ENCODE measurements around the gene HNF4A. TPM values are rescaled to one million over a fixed set of nuclear protein-coding genes. Genes with fewer than 3 reads are reported as not detected.

Gene HNF4A
- total RNA-seq, 6 experiments from 2014 or later: 101 to 255 (median 157) TPM

- H3K4me1 ChIP-seq: peaks cover 0 to 65% (median 26%) of the 10 kb centered on the region in 4 donors
Observed at GRCh38 chr20:44392088-44392775, 36.7 kb downstream of the HNF4A start.

GRCh38 chr20:44392776-44393607 is 37.5 kb downstream of the HNF4A start:
- Histone ChIP-seq H3K9me3 (no peaks in the 10 kb centered on the region), H3K27me3 (no peaks in the 10 kb centered on the region), H3K4me1 (peaks cover 0 to 58% (median 25%) of the 10 kb centered on the region in 4 donors), H3K27ac (peak overlapping the region; percentile 77 to 97 (median 94)), H3K4me3 (peak overlapping the region; percentile 14 to 72 (median 72)), H3K36me3 (peaks cover 0 to 24% (median 4%) of the 10 kb centered on the region in 4 donors)
- WGBS (ENCODE audit: insufficient coverage, low coverage, low lambda C conversion rate, missing lambda C conversion rate): 8% methylated on average over 2 of the region's 5 CpGs
- peak; percentile 74 to 91 (median 89) for DNase-seq
- ATAC-seq: peak; percentile 51 to 68 (median 66)
- intact Hi-C loops (cut with DNase I): loop anchor here in 1 of 2 donors (5.0 kb wide), 1 partner anchor 69 kb away; no protein-coding TSS in a partner anchor
- TF ChIP-seq CTCF (IDR thresholded peaks at IDR 0.05) (no peak), POLR2A (IDR thresholded peaks at IDR 0.05) (peak; percentile 54)

More at GRCh38 chr20:44392088-44392775, 36.7 kb downstream of the HNF4A start:
- DNase-seq (no peak), ATAC-seq (no peak)
- H3K9me3 ChIP-seq: no peaks in the 10 kb centered on the region
- intact Hi-C loops (cut with DNase I): loop anchor here in 1 of 2 donors (5.0 kb wide), 1 partner anchor 70 kb away; no protein-coding TSS in a partner anchor
- 76% methylated on average over 8 of the region's 8 CpGs for WGBS (ENCODE audit: insufficient coverage, low coverage, low lambda C conversion rate, missing lambda C conversion rate)
- no peaks in the 10 kb centered on the region for H3K27me3 ChIP-seq
- peaks cover 0 to 24% (median 4%) of the 10 kb centered on the region in 4 donors for H3K36me3 ChIP-seq
- H3K27ac ChIP-seq: peak overlapping the region; percentile 77 to 97 (median 94)
- peak overlapping the region in 2 of 3 donors; percentile 72 for H3K4me3 ChIP-seq
- TF ChIP-seq CTCF (IDR thresholded peaks at IDR 0.05) (no peak), POLR2A (IDR thresholded peaks at IDR 0.05) (no peak)

- peak overlapping the region; percentile 16 to 72 (median 72) for H3K4me3 ChIP-seq
- peak; percentile 18 to 32 (median 28) for ATAC-seq
- no peaks in the 10 kb centered on the region for H3K9me3 ChIP-seq
- no peaks in the 10 kb centered on the region for H3K27me3 ChIP-seq
- peak overlapping the region; percentile 77 to 97 (median 94) for H3K27ac ChIP-seq
- 15% methylated on average over 6 of the region's 9 CpGs for WGBS (ENCODE audit: insufficient coverage, low coverage, low lambda C conversion rate, missing lambda C conversion rate)
- no peak for TF ChIP-seq CTCF (IDR thresholded peaks at IDR 0.05)
- no peak for TF ChIP-seq POLR2A (IDR thresholded peaks at IDR 0.05)
- H3K4me1 ChIP-seq: peaks cover 0 to 56% (median 25%) of the 10 kb centered on the region in 4 donors
- no peak for DNase-seq
- H3K36me3 ChIP-seq: peaks cover 0 to 24% (median 4%) of the 10 kb centered on the region in 4 donors
- intact Hi-C loops (cut with DNase I): loop anchor here in 1 of 2 donors (5.0 kb wide), 1 partner anchor 68 kb away; no protein-coding TSS in a partner anchor
Observed at GRCh38 chr20:44393608-44394451, 38.3 kb downstream of the HNF4A start.

GRCh38 chr20:44394452-44394701 is 38.9 kb downstream of the HNF4A start:
- H3K4me1 ChIP-seq: peaks cover 0 to 57% (median 22%) of the 10 kb centered on the region in 4 donors
- no peaks in the 10 kb centered on the region for H3K27me3 ChIP-seq
- peak overlapping the region; percentile 77 to 97 (median 94) for H3K27ac ChIP-seq
- no peaks in the 10 kb centered on the region for H3K9me3 ChIP-seq
- H3K4me3 ChIP-seq: peak overlapping the region; percentile 16 to 72 (median 72)
- WGBS (ENCODE audit: insufficient coverage, low coverage, low lambda C conversion rate, missing lambda C conversion rate): 8% methylated on average over 2 of the region's 2 CpGs
- ATAC-seq (peak in 3 of 4 donors; percentile 59 to 73 (median 66)), DNase-seq (peak in 1 of 3 donors; percentile 93)
- TF ChIP-seq POLR2A (IDR thresholded peaks at IDR 0.05): peak; percentile 42
- TF ChIP-seq CTCF (IDR thresholded peaks at IDR 0.05): peak in 1 of 4 donors; percentile 5
- intact Hi-C loops (cut with DNase I): loop anchor here in 1 of 2 donors (5.0 kb wide), 1 partner anchor 68 kb away; no protein-coding TSS in a partner anchor
- H3K36me3 ChIP-seq: peaks cover 0 to 24% (median 4%) of the 10 kb centered on the region in 4 donors
